HEK293 (cell line): ENCODE data around the gene ACSS1.

Experiments
- ATF2 ChIP-seq: fragments of 450-650 bp; formaldehyde crosslinking; IDR thresholded peaks from 2 replicates; pipeline ENCODE4 v1.5.1; 2016; ENCODE audit warnings: missing biosample characterization, missing genetic modification characterization, low read depth
- CTCF ChIP-seq: fragments of 450-650 bp; formaldehyde crosslinking; IDR thresholded peaks from 2 replicates; pipeline ENCODE4 v1.5.1; 2016; ENCODE audit warnings: missing biosample characterization, missing genetic modification characterization
- PATZ1 ChIP-seq: fragments of 450-650 bp; formaldehyde crosslinking; IDR thresholded peaks from 2 replicates; pipeline ENCODE4 v1.5.1; 2016; ENCODE audit warnings: missing biosample characterization, missing genetic modification characterization
- ZBTB48 ChIP-seq: fragments of 450-650 bp; formaldehyde crosslinking; IDR thresholded peaks from 2 replicates; pipeline ENCODE4 v1.5.1; 2016; ENCODE audit warnings: missing biosample characterization, missing genetic modification characterization
- ZBTB7A ChIP-seq: fragments of 450-650 bp; formaldehyde crosslinking; IDR thresholded peaks from 2 replicates; pipeline ENCODE4 v1.5.1; 2016; ENCODE audit warnings: low read depth, missing biosample characterization, missing genetic modification characterization
- ZNF138 ChIP-seq: fragments of 450-650 bp; formaldehyde crosslinking; IDR thresholded peaks from 2 replicates; pipeline ENCODE4 v1.5.1; 2016; ENCODE audit warnings: missing biosample characterization, missing genetic modification characterization, borderline replicate concordance
- ZNF37A ChIP-seq: fragments of 450-650 bp; IDR thresholded peaks from 2 replicates; pipeline ENCODE4 v1.5.1; 2018; ENCODE audit warnings: missing biosample characterization, missing genetic modification characterization
- ZNF423 ChIP-seq: fragments of 450-650 bp; formaldehyde crosslinking; IDR thresholded peaks from 2 replicates; pipeline ENCODE4 v1.5.1; 2016; ENCODE audit warnings: missing biosample characterization, missing genetic modification characterization
- ZNF501 ChIP-seq: fragments of 450-650 bp; formaldehyde crosslinking; IDR thresholded peaks from 2 replicates; pipeline ENCODE4 v1.5.1; 2016; ENCODE audit warnings: missing biosample characterization, missing genetic modification characterization

DNA sequence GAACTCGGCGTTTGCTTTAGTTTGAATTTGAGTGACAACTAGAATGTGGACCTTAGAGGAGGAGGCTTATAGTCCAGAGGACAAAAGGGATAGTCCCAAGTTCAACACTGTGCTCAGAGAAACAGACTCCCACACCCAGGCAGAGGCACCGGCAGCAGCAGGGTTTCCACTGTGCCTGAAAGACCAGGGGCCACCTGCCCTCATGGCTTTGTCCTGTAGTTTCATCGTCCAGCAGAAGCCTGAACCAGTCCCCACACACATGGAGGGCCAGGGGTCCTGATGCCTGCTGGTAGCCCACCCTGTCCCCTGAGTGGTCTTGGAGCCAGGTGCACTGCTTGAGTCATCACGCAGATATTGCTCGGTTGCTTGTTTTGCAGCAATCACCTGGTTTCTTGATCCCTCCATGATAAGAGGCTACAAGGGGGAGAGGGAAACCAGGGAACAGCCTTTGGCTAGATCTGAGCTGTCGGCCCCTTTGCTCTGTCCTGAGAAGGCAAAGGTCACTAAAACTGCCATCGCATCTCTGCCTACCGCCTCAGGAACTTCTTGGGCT lies 7.2 kb upstream of the ACSS1 start:
- no peak for TF ChIP-seq ZNF501 (tag by site-specific recombination)
- no peak for TF ChIP-seq ZBTB48 (tag by site-specific recombination)
- no peak for TF ChIP-seq ZNF37A (tag by site-specific recombination)
- TF ChIP-seq CTCF (tag by site-specific recombination): no peak
- no peak for TF ChIP-seq PATZ1 (tag by site-specific recombination)
- no peak for TF ChIP-seq ATF2 (tag by site-specific recombination)
- no peak for TF ChIP-seq ZNF138 (tag by site-specific recombination)
- no peak for TF ChIP-seq ZNF423 (tag by site-specific recombination)
- TF ChIP-seq ZBTB7A (tag by site-specific recombination): no peak
